Heart left ventricle (tissue), 16 donors: Measurements from ENCODE around the gene GNG7. TPM values are rescaled to one million over a fixed set of nuclear protein-coding genes. Genes with fewer than 3 reads are reported as not detected.

Source experiments
- ATAC-seq, 4 donors: fragments of 200-7000 bp; cut with Tn5 transposase; one replicate each; pipeline ENCODE4 v1.9.1; 2020 to 2022; ENCODE audit warnings: moderate library complexity in 4 of 4, mild to moderate bottlenecking in 3 of 4, moderate number of reproducible peaks in 1 of 4
- DNase-seq, 5 donors: peaks; one replicate each; pipeline ENCODE4 v3.0.0-alpha.2; 2020
- H3K27ac ChIP-seq, 12 donors: fragments of 200-600 bp; sonication (generic) in 4 of 12; one replicate each; pipeline versions ENCODE4 v1.5.0 to v1.8.0; 2016 to 2022; ENCODE audit warnings: mild to moderate bottlenecking in 2 of 12
- H3K27me3 ChIP-seq, 9 donors: fragments of 200-600 bp; sonication (generic) in 2 of 9; one replicate each; pipeline versions ENCODE4 v1.5.1 to v1.8.0; 2016 to 2022; ENCODE audit warnings: mild to moderate bottlenecking in 3 of 9
- H3K36me3 ChIP-seq, 9 donors: fragments of 200-600 bp; sonication (generic) in 2 of 9; one replicate each; pipeline versions ENCODE4 v1.5.0 to v1.8.0; 2018 to 2022; ENCODE audit warnings: mild to moderate bottlenecking in 2 of 9
- H3K4me1 ChIP-seq, 12 donors: fragments of 200-600 bp; sonication (generic) in 4 of 12; one replicate each; pipeline versions ENCODE4 v1.5.0 to v1.8.0; 2016 to 2022; ENCODE audit warnings: mild to moderate bottlenecking in 3 of 12
- H3K4me3 ChIP-seq, 12 donors: fragments of 200-600 bp; sonication (generic) in 4 of 12; one replicate each; pipeline versions ENCODE4 v1.5.0 to v1.8.0; 2017 to 2022; ENCODE audit warnings: mild to moderate bottlenecking in 9 of 12, moderate library complexity in 4 of 12
- H3K9me3 ChIP-seq, 12 donors: fragments of 200-600 bp; sonication (generic) in 4 of 12; one replicate each; pipeline versions ENCODE4 v1.5.0 to v1.8.0; 2016 to 2022; ENCODE audit warnings: mild to moderate bottlenecking in 1 of 12
- POLR2A ChIP-seq, 2 donors: fragments of 450-650 bp; IDR thresholded peaks; one replicate each; pipeline ENCODE4 v1.6.1; 2017; ENCODE audit warnings: antibody characterized with exemption in 2 of 2, mild to moderate bottlenecking in 2 of 2, moderate library complexity in 2 of 2
- WGBS, 4 donors: extraction: QIAGEN DNeasy Blood & Tissue Kit in 2 of 4; methylation state at CpG; one replicate each; pipeline versions ENCODE4 v1.1.5 to v1.1.7; 2013 to 2018; 5-methylcytosine and 5-hydroxymethylcytosine counted together
- intact Hi-C, 10 donors: fragments of 100-400 bp; cut with DNase I; formaldehyde crosslinking; loops; one replicate each; pipeline versions ENCODE4 v1.11.1 to v1.14.2; 2022
- polyA plus RNA-seq, 2 donors: library from polyadenylated mRNA; stranded (reverse); fragments of 200-250 nt; gene quantifications; one replicate each; pipeline ENCODE4 v1.2.3, GENCODE V29; 2013
- total RNA-seq, 9 donors: library from RNA; depleted of rRNA in 2 of 9; stranded (reverse); fragments of >200 nt in 2 of 9; fragmentation: NEBNext Ultra II Directional in 3 of 9; extraction: Animal tissue kit (Norgen Biotek cat#: 25700) in 3 of 9; gene quantifications; one replicate each; pipeline versions ENCODE4 v1.1.0 to v1.2.4, GENCODE V29; 2016 to 2023
- TF ChIP-seq, protein P1 (sequence below), 12 donors: fragments of 200-600 bp; sonication (generic) in 4 of 12; IDR thresholded peaks; one replicate each; pipeline versions ENCODE4 v1.5.0 to v1.8.0; 2018 to 2022; ENCODE audit warnings: antibody characterized with exemption in 12 of 12, mild to moderate bottlenecking in 5 of 12
- donor health status: ischemic (EF 13 %, LVEDD 7.1; RV severe dilation, severe dysfunction).
- donor health status: healthy with polysubstance abuse.
- donor health status: DM: no; HTN: yes; CAD: no.
- donor health status: DM: no; HTN: no; CAD: no.
- donor health status: ischemic (EF 25% LVEDD 6.9; RV normal size, moderate dysfunction).
- donor health status: ischemic (EF 25% LVEDD 5.7; RV mildly dilated, moderate dysfunction).
- donor health status: healthy.
- donor health status: DM: yes; HTN: yes; CAD: no.
- donor health status: ischemic (EF 35%, LVEDD 5.7; RV mildly dilated, moderate dysfunction).
- donor health status: nonischemic (EF 11% LVEDD 7.7; RV severe dilation, severe dysfunction).
- donor health status: DM: yes; HTN: yes; CAD: no.
- donor health status: PGD.
- donor health status: ischemic (EF 29% LVEDD 5.4; RV normal size, mild dysfunction).
- donor health status: nonischemic (EF 23%, LVEDD 6.1; RV moderate dilation, normal function).

Gene GNG7
- total and polyA plus RNA-seq, 11 donors = 11.7 to 46.4 (median 24.0) TPM

DNA sequence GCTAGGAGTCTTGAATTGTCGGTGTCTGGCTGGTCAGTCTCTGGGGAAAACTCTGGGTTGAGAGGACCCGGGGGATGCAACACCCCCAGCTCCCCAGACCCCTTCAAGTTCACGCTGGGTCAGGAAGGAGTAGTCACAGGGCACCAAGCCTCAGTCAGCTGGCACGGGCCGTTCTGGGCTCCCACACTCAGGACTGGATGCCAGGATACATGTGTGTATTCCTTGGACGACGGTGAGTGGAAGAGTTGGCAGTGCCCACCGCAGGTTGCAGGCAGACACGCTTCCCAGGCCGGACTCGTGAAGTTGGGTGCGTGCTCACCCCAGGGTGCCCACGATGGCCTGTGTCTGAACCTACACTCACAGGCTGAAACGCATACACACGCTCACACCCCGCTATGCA is 221.0 kb downstream of the GNG7 start:
- TF ChIP-seq, protein P1, sequence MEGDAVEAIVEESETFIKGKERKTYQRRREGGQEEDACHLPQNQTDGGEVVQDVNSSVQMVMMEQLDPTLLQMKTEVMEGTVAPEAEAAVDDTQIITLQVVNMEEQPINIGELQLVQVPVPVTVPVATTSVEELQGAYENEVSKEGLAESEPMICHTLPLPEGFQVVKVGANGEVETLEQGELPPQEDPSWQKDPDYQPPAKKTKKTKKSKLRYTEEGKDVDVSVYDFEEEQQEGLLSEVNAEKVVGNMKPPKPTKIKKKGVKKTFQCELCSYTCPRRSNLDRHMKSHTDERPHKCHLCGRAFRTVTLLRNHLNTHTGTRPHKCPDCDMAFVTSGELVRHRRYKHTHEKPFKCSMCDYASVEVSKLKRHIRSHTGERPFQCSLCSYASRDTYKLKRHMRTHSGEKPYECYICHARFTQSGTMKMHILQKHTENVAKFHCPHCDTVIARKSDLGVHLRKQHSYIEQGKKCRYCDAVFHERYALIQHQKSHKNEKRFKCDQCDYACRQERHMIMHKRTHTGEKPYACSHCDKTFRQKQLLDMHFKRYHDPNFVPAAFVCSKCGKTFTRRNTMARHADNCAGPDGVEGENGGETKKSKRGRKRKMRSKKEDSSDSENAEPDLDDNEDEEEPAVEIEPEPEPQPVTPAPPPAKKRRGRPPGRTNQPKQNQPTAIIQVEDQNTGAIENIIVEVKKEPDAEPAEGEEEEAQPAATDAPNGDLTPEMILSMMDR (IDR thresholded peaks at IDR 0.05) = no peak
- TF ChIP-seq POLR2A (IDR thresholded peaks at IDR 0.05) = no peak
- intact Hi-C loops = no loop called here

DNA sequence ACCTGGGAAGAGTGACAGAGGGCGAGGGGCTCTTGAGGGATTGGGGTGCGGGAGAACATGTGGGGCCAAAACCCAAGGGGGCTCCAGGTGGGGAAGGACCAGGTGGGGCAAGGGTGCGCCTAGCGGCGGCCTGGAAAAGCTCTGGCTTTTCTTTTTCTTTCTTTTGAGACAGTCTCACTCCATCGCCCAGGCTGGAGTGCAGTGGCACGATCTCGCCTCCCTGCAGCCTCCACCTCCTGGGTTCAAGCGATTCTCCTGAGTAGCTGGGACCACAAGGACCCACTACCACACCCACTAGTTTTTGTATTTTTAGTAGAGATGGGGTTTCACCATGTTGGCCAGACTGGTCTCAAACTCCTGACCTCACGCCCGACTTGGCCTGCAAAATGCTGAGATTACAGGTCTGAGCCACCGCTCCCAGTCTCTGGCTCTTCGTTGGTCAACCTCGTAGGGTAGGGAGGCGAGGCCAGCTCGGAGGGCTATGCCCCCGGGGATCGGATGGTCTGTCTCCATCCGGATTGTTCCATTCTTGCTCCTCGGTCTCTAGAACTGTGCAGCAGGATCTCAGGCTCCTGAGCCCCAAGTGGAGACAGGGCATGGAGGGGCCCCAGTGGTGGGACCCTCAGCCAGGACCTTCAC is 222.8 kb downstream of the GNG7 start:
- TF ChIP-seq, protein P1 (IDR thresholded peaks at IDR 0.05) = no peak
- TF ChIP-seq POLR2A (IDR thresholded peaks at IDR 0.05) = no peak
- intact Hi-C loops = loop anchor here in 5 of 10 donors (2.0 to 5.0 kb wide), 4 partner anchors 15 to 63 kb away; no protein-coding TSS in a partner anchor

More for the DNA sequence above, 221.0 kb downstream of the GNG7 start:
- H3K4me1 ChIP-seq = peaks cover 0 to 27% (median 16%) of the 10 kb centered on the region in 12 donors
- no peak overlapping the region for H3K4me3 ChIP-seq
- peaks cover 0 to 14% (median 0%) of the 10 kb centered on the region in 9 donors for H3K36me3 ChIP-seq
- DNase-seq (no peak), ATAC-seq (no peak)
- H3K27ac ChIP-seq = no peak overlapping the region
- H3K27me3 ChIP-seq = no peaks in the 10 kb centered on the region
- WGBS, 4 donors = 92 to 95% (median 95%) methylated on average over 11 to 16 of the region's 16 CpGs
- H3K9me3 ChIP-seq = peaks cover 0 to 21% (median 10%) of the 10 kb centered on the region in 12 donors

DNA sequence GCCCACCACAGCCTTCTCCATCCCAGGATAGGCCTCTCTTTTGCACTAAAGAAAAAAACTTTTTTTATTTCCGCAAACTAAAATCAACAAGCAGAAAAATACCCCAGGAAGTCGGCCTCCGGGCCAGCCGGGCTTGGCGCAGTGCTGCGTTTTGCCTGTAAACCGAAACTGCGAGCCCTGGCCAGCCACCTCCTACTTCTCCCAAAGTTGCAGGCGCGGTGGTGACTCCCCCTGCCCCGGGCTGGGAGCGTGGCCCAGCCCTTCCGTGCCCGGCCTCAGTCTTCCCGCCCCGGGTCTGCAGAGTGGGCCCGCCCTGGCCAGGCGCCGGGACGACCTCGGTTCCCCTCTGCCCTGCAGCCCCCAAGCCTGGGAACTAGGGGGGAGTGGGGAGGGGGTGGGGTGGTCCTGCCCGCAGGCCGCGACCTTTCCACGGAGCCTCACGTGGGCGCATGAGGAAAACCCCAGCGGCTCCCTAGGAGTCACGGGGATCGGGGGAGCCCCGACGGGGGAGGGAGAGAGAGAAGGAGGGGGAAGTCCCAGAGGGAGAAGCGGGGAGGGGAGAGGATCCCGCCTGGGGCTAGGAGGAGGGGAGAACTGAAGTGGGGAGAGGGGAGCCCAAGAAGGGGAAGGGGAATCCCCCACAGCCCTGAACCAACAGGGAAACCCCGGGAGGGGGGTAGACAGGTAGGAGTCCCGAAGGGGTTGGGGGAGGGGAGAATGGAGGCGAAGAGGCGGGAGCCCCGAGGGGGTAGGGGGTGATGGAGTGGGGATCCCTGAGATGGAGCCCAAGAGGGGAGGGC is 223.5 kb downstream of the GNG7 start:
- peak in 1 of 2 donors; percentile 23 for TF ChIP-seq POLR2A (IDR thresholded peaks at IDR 0.05)
- TF ChIP-seq, protein P1 (IDR thresholded peaks at IDR 0.05) = no peak
- intact Hi-C loops = loop anchor here in 6 of 10 donors (1.0 to 5.0 kb wide), 5 partner anchors 16 to 64 kb away; no protein-coding TSS in a partner anchor
- WGBS, 4 donors = 10 to 20% (median 13%) methylated on average over 38 to 39 of the region's 39 CpGs

More for the DNA sequence above, 222.8 kb downstream of the GNG7 start:
- H3K27me3 ChIP-seq = no peaks in the 10 kb centered on the region
- peak overlapping the region in 3 of 12 donors; percentile 90 to 95 (median 95) for H3K4me3 ChIP-seq
- peak overlapping the region in 3 of 12 donors; percentile 92 to 96 (median 95) for H3K27ac ChIP-seq
- ATAC-seq (no peak), DNase-seq (no peak)
- H3K9me3 ChIP-seq = peaks cover 0 to 21% (median 10%) of the 10 kb centered on the region in 12 donors
- H3K36me3 ChIP-seq = peaks cover 0 to 14% (median 0%) of the 10 kb centered on the region in 9 donors
- 85 to 95% (median 93%) methylated on average over 15 to 20 of the region's 20 CpGs for WGBS, 4 donors
- peaks cover 4 to 37% (median 25%) of the 10 kb centered on the region in 12 donors for H3K4me1 ChIP-seq

More for the DNA sequence above, 223.5 kb downstream of the GNG7 start:
- peak overlapping the region; percentile 60 to 98 (median 88) for H3K4me3 ChIP-seq
- H3K4me1 ChIP-seq = peaks cover 4 to 42% (median 28%) of the 10 kb centered on the region in 12 donors
- peak in 3 of 4 donors; percentile 20 to 50 (median 33) for ATAC-seq
- no peaks in the 10 kb centered on the region for H3K27me3 ChIP-seq
- peaks cover 0 to 14% (median 0%) of the 10 kb centered on the region in 9 donors for H3K36me3 ChIP-seq
- peak overlapping the region; percentile 82 to 96 (median 91) for H3K27ac ChIP-seq
- H3K9me3 ChIP-seq = peaks cover 0 to 20% (median 10%) of the 10 kb centered on the region in 12 donors
- peak; percentile 84 to 91 (median 86) for DNase-seq
